Measurements from ENCODE around the gene AGL.

AGL gene

DNA sequence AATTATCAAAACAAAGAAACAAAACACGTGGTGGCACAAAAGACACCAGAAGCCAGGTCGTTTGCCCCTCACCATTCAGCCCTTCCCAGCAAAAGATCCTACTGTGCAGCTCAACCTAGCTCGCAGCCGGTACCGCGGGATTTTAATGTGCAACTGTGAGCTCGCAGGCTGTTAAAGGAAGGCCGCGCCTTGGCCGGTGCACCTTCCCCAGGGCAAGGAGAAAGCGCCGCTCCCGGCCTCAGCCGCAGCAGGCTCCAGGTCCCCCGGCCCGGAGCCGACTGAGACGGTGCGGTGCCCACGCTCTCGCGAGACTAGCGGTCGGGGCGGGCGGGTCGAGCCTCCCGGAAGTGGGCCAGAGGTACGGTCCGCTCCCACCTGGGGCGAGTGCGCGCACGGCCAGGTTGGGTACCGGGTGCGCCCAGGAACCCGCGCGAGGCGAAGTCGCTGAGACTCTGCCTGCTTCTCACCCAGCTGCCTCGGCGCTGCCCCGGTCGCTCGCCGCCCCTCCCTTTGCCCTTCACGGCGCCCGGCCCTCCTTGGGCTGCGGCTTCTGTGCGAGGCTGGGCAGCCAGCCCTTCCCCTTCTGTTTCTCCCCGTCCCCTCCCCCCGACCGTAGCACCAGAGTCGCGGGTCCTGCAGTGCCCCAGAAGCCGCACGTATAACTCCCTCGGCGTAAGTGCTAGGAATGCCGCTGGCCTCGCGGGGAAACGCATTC lies at the start of gene AGL:
TSS of gene AGL (plus strand) at position 618 of the 715 bp plus-strand sequence. CDS start 682 bp downstream, outside the sequence.
- H3K27ac Mint-ChIP-seq: peak within 1 kb of the TSS; percentile 88
- H3K9me3 Mint-ChIP-seq: no peaks in the 10 kb centered on the region
- H3K4me3 Mint-ChIP-seq: peak within 1 kb of the TSS; percentile 89
- peaks cover 13% of the 10 kb centered on the region for H3K4me1 Mint-ChIP-seq (ENCODE audit: low read depth)
- H3K27me3 Mint-ChIP-seq: no peaks in the 10 kb centered on the region
- H3K36me3 Mint-ChIP-seq (ENCODE audit: low read depth): peaks cover 34% of the 10 kb centered on the region
- intact Hi-C loops (cut with micrococcal nuclease): loop anchor here (5.0 kb wide), 1 partner anchor 192 kb away; no protein-coding TSS in a partner anchor

DNA sequence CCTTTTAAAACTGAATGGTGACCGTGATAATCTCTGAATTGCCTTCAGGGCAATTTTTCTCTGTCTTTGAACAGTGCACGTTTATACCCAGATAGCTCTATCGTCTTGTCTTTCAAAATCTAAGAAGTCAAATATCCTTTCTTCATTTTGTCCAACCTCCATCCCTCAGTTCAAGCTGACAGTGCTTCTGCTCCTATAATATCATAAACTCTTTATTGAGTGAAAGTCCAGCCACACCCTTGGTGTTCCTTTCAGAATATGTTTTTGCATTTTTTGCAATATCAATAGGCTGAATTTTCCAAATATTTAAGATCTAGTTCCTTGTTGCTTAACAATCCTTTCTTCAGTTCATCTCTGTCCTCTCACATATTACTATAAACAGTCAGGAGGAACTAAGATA lies 48.6 kb upstream of the AGL start:
- no peaks in the 10 kb centered on the region for H3K9me3 Mint-ChIP-seq
- H3K27ac Mint-ChIP-seq: no peak overlapping the region
- H3K27me3 Mint-ChIP-seq: peaks cover 2% of the 10 kb centered on the region
- H3K4me3 Mint-ChIP-seq: no peak overlapping the region
- intact Hi-C loops (cut with micrococcal nuclease): loop anchor here (10.0 kb wide), 1 partner anchor 343 kb away; no protein-coding TSS in a partner anchor
- no peaks in the 10 kb centered on the region for H3K36me3 Mint-ChIP-seq (ENCODE audit: low read depth)
- no peaks in the 10 kb centered on the region for H3K4me1 Mint-ChIP-seq (ENCODE audit: low read depth)

DNA sequence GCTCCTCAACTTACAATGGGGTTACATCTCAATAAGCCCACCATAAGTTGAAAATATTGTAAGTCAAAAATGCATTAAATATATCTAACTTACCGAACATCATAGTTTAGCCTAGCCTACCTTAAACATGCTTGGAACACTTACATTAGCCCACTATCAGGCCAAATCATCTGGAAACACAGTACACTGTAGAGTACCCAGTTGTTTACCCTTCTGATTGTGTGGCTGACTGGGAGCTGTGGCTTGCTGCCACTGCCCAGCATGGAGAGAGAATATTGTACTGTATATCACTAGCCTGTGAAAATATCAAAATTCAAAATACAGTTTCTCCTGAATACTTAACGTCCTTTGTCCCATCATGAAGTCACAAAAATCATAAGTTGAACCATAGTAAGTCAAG lies 43.3 kb upstream of the AGL start:
- Mint-ChIP-seq H3K27me3 (peaks cover 2% of the 10 kb centered on the region), H3K4me1 (ENCODE audit: low read depth) (no peaks in the 10 kb centered on the region), H3K4me3 (no peak overlapping the region), H3K9me3 (no peaks in the 10 kb centered on the region), H3K27ac (no peak overlapping the region), H3K36me3 (ENCODE audit: low read depth) (no peaks in the 10 kb centered on the region)
- intact Hi-C loops (cut with micrococcal nuclease): loop anchor here (10.0 kb wide), 1 partner anchor 338 kb away; no protein-coding TSS in a partner anchor

DNA sequence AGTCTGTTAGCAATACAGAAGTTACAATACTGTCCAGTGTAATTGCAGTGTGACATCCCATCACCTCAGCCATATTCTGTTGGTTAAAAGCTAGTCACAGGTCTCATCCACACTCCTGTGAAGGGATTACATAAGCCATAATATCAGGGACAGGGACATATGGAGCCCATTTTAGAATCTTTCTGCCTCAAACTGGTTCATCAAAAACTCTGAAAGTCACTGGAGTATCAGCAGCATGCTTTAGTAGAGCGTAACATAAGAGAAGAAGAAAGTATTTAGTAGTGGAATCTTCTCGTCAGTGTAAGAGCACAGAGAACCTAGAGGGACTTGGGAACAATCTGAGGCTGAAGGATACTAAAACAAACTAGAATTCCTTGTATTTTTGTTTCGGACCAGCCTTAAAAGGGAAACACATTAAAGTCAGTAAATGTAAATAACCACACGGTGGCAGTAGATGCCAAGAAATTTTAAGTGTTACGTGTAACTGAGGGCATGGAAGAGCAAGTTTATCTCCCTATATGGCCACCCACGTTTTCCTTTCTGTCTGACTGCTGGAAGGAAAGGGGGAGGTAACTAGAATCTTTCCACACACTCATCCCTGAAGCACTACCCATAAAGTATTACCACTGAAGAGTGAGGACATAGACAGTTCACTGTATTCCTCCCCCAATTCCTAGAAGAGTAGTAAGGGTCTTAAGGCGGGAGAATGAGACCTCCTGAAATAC lies 41.6 kb upstream of the AGL start:
- intact Hi-C loops (cut with micrococcal nuclease): loop anchor here (1.0 to 10.0 kb wide), 3 partner anchors 226 to 651 kb away; no protein-coding TSS in a partner anchor
- no peaks in the 10 kb centered on the region for H3K9me3 Mint-ChIP-seq
- no peaks in the 10 kb centered on the region for H3K4me1 Mint-ChIP-seq (ENCODE audit: low read depth)
- H3K36me3 Mint-ChIP-seq (ENCODE audit: low read depth): no peaks in the 10 kb centered on the region
- peaks cover 3% of the 10 kb centered on the region for H3K27me3 Mint-ChIP-seq
- no peak overlapping the region for H3K27ac Mint-ChIP-seq
- H3K4me3 Mint-ChIP-seq: no peak overlapping the region

DNA sequence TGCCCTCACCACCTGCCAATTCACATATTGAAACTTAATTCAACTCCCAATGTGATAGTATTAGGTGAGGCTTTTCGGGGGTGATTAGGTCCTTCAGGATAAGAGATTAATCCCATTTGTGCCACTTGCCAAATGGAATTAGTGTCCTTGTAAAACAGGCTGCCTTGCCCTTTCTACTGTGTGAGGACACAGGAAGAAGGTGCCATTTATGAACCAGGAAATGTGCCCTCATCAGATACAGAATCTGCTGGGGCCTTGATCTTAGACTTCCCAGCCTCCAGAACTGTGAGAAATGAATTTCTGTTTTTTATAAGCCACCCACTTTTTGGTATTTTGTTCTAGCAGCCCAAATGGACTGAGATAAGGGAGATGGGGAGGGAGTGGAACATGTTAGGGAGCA lies 39.1 kb upstream of the AGL start:
- intact Hi-C loops (cut with micrococcal nuclease): no loop called here
- Mint-ChIP-seq H3K27ac (no peak overlapping the region), H3K9me3 (no peaks in the 10 kb centered on the region), H3K27me3 (peaks cover 1% of the 10 kb centered on the region), H3K4me1 (ENCODE audit: low read depth) (no peaks in the 10 kb centered on the region), H3K36me3 (ENCODE audit: low read depth) (no peaks in the 10 kb centered on the region), H3K4me3 (no peak overlapping the region)

DNA sequence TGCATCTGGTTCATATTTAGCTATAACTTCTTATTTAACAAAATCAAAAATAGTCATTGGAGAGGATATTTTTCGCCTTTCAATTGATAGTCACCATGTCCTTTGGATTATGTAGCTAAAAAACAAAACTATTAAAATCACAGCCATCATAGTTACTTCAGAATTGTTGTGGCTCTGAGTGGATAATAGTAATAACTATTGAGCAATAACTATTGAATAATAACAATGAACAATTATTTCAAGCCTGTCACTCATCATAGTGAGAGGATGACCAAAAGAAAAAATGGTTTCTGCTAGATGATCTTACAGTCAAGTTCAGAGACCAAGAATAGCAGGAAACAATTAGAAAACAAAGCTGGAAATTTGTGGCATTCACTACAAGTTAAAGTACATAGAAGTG lies 38.4 kb upstream of the AGL start:
- no peaks in the 10 kb centered on the region for H3K4me1 Mint-ChIP-seq (ENCODE audit: low read depth)
- H3K4me3 Mint-ChIP-seq: no peak overlapping the region
- peaks cover 1% of the 10 kb centered on the region for H3K27me3 Mint-ChIP-seq
- H3K27ac Mint-ChIP-seq: no peak overlapping the region
- no peaks in the 10 kb centered on the region for H3K9me3 Mint-ChIP-seq
- no peaks in the 10 kb centered on the region for H3K36me3 Mint-ChIP-seq (ENCODE audit: low read depth)
- intact Hi-C loops (cut with micrococcal nuclease): no loop called here

DNA sequence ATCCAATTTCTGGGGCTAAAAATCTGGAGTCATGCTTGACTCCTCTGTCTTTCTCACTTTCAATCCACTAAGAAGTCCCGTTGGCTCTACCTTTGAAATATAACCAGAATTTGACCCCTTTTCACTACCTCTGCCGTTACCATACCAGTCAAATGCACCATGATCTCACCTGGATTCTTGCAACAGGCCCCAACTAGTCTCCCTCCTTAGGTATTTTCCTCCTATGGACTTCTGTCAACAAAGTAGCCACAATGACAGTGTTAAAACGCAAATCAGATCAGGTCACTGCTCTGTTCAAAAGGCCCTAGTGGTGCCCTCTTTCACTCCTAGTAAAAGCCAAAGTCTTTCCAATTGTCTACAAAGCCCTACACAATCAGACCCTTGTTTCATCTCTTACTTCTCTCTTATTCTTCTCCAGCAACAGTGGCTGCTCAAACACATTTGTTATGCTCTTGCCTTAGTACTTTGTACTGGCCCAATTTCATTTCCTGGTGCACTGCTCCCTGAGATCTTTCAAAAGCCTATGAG lies 35.7 kb upstream of the AGL start:
- Mint-ChIP-seq H3K9me3 (no peaks in the 10 kb centered on the region), H3K36me3 (ENCODE audit: low read depth) (no peaks in the 10 kb centered on the region), H3K27ac (no peak overlapping the region), H3K4me1 (ENCODE audit: low read depth) (no peaks in the 10 kb centered on the region), H3K27me3 (peaks cover 1% of the 10 kb centered on the region), H3K4me3 (no peak overlapping the region)
- intact Hi-C loops (cut with micrococcal nuclease): no loop called here

DNA sequence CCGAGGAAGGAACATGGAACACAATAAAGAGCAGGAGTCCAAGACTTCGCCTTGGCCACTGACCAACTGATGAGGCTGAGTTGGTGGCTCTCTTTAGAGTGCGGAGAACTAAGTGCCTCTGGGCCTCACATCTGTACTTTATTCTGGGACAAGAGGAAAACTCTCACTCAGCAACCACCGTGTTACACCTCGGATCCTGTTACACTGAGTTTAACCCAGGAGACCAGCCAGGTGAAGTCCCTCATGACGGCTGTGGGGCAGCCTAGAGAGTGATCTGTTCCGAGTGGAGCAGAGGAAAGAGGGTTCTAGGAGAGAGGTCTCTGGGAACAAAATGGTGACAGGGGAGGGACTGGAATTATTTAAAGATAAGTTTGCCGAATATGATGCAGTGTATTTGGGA lies 33.5 kb upstream of the AGL start:
- Mint-ChIP-seq H3K4me3 (no peak overlapping the region), H3K4me1 (ENCODE audit: low read depth) (no peaks in the 10 kb centered on the region), H3K27ac (no peak overlapping the region), H3K36me3 (ENCODE audit: low read depth) (no peaks in the 10 kb centered on the region), H3K27me3 (peaks cover 1% of the 10 kb centered on the region), H3K9me3 (no peaks in the 10 kb centered on the region)
- intact Hi-C loops (cut with micrococcal nuclease): no loop called here

DNA sequence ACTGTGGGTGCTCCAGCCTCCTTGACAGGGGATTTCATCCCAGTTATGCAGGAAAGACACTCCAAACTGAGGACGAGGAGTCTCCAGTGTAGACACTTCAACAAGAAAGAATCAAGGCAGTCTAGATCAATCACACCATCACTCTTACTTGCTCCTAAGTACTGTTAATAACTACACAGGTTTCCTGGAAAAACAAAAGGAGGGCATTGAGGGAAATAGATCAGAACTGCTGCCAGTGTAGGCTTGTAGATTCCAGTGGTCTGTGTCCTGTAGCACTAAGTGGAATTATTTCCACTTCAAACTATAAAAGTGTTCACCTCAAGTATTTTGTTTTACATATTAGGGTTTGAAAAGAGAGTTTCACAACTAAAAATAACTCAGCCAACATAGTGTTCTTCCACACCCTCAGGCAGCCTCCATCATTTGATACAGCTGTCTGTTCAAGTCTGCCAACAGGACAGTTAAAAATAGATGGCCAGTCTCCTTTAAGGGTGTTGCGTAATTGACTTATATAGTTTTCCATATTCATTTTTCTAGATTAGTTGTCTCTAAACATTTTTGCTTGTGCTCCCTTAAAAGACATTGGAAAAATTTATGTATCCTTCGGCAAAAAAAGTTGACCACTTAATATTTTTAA lies 32.0 kb upstream of the AGL start:
- Mint-ChIP-seq H3K9me3 (no peaks in the 10 kb centered on the region), H3K27me3 (no peaks in the 10 kb centered on the region), H3K4me3 (no peak overlapping the region), H3K36me3 (ENCODE audit: low read depth) (no peaks in the 10 kb centered on the region), H3K4me1 (ENCODE audit: low read depth) (no peaks in the 10 kb centered on the region), H3K27ac (no peak overlapping the region)
- intact Hi-C loops (cut with micrococcal nuclease): no loop called here

DNA sequence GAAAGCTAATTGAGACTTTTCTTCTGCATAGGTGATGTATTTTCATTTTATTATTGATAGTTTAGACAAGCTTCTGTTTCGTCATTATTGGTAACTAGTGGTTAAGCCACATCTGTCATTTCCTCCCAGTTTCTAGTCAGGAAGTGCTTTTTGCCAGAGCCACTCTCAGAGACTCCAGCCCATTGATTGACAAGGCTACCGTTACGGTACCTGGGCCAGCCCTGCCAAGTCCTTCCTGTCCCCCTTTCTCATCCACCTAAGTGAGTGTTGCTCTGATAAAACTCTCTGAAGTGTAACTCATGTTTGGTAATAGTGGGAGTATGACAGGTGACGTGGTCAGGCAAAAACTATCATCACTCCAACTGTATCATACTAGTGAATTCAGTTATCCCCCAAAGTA lies 29.6 kb upstream of the AGL start:
- H3K27me3 Mint-ChIP-seq: no peaks in the 10 kb centered on the region
- H3K4me3 Mint-ChIP-seq: no peak overlapping the region
- H3K27ac Mint-ChIP-seq: no peak overlapping the region
- H3K4me1 Mint-ChIP-seq (ENCODE audit: low read depth): no peaks in the 10 kb centered on the region
- H3K36me3 Mint-ChIP-seq (ENCODE audit: low read depth): no peaks in the 10 kb centered on the region
- intact Hi-C loops (cut with micrococcal nuclease): no loop called here
- no peaks in the 10 kb centered on the region for H3K9me3 Mint-ChIP-seq

DNA sequence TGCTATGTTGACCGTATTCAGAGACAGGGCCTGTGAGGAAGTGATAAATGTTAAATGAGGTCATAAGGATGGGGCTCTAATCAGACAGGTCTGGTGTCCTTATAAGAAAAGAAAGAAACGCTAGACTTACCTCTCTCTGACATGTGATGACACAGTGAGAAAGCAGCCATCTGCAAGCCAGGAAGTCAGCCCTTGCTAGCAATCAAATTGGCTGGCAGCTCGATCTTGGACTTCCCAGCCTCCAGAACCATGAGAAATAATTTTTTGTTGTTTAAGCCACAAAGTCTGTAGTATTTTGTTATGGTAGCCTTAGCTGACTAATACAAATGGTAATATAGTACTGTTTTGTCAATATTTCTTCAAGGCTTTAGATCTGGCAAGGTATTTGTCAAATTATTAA lies 25.1 kb upstream of the AGL start:
- no peaks in the 10 kb centered on the region for H3K27me3 Mint-ChIP-seq
- no peaks in the 10 kb centered on the region for H3K36me3 Mint-ChIP-seq (ENCODE audit: low read depth)
- H3K4me3 Mint-ChIP-seq: no peak overlapping the region
- intact Hi-C loops (cut with micrococcal nuclease): no loop called here
- no peak overlapping the region for H3K27ac Mint-ChIP-seq
- H3K9me3 Mint-ChIP-seq: no peaks in the 10 kb centered on the region
- H3K4me1 Mint-ChIP-seq (ENCODE audit: low read depth): peaks cover 5% of the 10 kb centered on the region

DNA sequence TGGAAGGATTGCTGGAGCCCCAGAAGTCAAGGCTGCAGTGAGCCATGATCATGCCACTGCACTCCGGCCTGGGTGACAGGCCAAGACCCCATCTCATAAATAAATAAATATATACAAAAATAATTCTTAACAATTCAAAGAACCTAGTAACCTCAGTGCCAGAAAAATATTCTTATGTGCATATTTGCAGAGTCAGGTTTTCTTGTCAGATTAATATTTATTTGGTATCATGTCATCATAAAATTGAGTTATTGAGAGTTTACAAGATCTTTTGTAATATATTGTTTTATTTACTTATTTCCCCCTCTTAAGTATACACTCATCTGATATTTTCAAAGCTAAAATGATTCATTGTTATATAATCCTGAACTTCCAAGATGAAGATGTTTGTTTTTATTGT lies 24.5 kb upstream of the AGL start:
- Mint-ChIP-seq H3K4me1 (ENCODE audit: low read depth) (peaks cover 5% of the 10 kb centered on the region), H3K9me3 (no peaks in the 10 kb centered on the region), H3K36me3 (ENCODE audit: low read depth) (no peaks in the 10 kb centered on the region), H3K27ac (no peak overlapping the region), H3K27me3 (no peaks in the 10 kb centered on the region), H3K4me3 (no peak overlapping the region)
- intact Hi-C loops (cut with micrococcal nuclease): no loop called here

DNA sequence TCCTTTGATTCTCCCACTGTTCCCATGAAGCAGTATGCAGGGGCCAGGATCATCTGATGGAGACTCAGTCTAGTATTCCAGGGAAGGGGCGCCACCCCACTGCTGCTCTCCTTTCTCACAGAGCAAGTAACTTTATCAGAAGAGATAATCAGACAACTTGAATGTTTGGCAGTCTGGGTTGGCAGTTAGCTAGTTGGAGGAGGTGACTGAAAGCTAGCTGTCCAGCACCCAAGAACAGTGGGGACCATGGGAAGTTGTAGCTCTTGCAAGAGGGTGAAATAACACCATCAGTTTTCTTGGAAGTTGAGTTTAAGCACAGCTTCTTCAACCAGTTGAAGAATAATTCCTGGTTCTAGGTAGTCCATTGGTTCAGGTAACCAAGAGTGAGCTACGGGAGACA lies 22.2 kb upstream of the AGL start:
- Mint-ChIP-seq H3K36me3 (ENCODE audit: low read depth) (no peaks in the 10 kb centered on the region), H3K4me3 (no peak overlapping the region), H3K27ac (no peak overlapping the region), H3K9me3 (peaks cover 12% of the 10 kb centered on the region), H3K27me3 (no peaks in the 10 kb centered on the region), H3K4me1 (ENCODE audit: low read depth) (peaks cover 5% of the 10 kb centered on the region)
- intact Hi-C loops (cut with micrococcal nuclease): no loop called here

DNA sequence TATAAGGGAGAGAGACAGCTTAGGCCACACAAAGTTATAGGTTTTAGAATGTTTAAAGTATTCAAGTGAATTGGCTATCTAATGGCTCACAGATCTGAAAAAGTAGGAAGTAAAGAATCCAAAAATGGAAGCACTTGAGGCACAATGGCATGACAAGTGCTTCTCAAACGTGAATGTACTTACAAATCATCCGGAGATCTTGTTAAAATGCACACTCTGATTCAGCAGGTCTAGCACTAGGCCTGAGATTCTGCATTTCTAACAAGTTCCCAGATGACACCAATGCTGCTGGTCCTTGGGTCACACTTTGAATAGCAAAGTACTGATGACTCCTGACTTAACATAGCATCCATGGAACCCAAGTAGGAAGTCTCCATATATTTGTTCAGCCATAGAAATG lies 20.9 kb upstream of the AGL start:
- no peaks in the 10 kb centered on the region for H3K36me3 Mint-ChIP-seq (ENCODE audit: low read depth)
- no peak overlapping the region for H3K4me3 Mint-ChIP-seq

More for the DNA sequence above, 20.9 kb upstream of the AGL start:
- Mint-ChIP-seq H3K27me3 (no peaks in the 10 kb centered on the region), H3K4me1 (ENCODE audit: low read depth) (peaks cover 5% of the 10 kb centered on the region), H3K9me3 (peaks cover 12% of the 10 kb centered on the region), H3K27ac (no peak overlapping the region)
- intact Hi-C loops (cut with micrococcal nuclease): no loop called here

All from dendritic cell treated with granulocyte-macrophage colony-stimulating factor and Interleukin-4, amounts not matched to agents 40 ng/mL and 50 ng/mL, for 4 days (primary cell).